ENCODE data around the gene FABP3. TPM values are rescaled to one million over a fixed set of nuclear protein-coding genes. Genes with fewer than 3 reads are reported as not detected.

Gene FABP3
- total and polyA plus RNA-seq, 2 of the 8 experiments (the other 6 are each of a cell fraction or from before 2014, with no cell fraction given): 34.8 to 43.9 TPM

DNA sequence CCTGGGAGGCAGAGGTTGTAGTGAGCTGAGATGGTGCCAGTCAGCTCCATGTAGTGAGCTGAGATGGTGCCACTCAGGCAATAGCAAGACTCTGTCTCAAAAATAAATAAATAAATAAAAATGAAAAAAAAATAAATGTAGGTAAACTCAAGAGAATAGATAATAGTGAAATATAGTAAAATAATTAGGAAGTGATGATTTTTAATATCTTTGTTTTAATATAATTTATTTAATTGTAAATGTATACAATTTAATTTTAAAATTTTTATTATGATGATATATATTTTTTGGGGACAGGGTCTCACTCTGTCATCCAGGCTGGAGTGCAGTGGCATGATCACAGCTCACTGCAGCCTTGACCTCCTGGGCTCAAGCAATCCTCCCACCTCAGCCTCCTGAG is 20.6 kb upstream of the FABP3 start:
- Histone ChIP-seq H3K9me3 (ENCODE audit: insufficient read depth in 2 of 2, low read depth in 1 of 2, low read length in 1 of 2) (no peaks in the 10 kb centered on the region), H2AK5ac (ENCODE audit: low read depth, low read length) (no peak overlapping the region), H4K20me1 (replicated peaks in 1 of 2; ENCODE audit: control insufficient read depth in 1 of 2, insufficient read depth in 2 of 2, low read length in 2 of 2) (no peaks in the 10 kb centered on the region), H3K27ac (ENCODE audit: low read depth, low read length) (no peak overlapping the region), H3K79me1 (ENCODE audit: low read depth, low read length) (no peaks in the 10 kb centered on the region), H3K36me3 (ENCODE audit: control insufficient read depth in 2 of 4, insufficient read depth in 4 of 4, low read length in 3 of 4) (no peaks in the 10 kb centered on the region), H3K9ac (replicated peaks in 1 of 4; ENCODE audit: extremely low read depth in 1 of 4, low read depth in 3 of 4, low read length in 3 of 4) (no peak overlapping the region), H2BK12ac (ENCODE audit: low read depth, low read length) (no peak overlapping the region), H3K27me3 (replicated peaks in 1 of 4; ENCODE audit: control insufficient read depth in 3 of 4, extremely low read depth in 1 of 4, insufficient read depth in 3 of 4, low read length in 3 of 4) (no peaks in the 10 kb centered on the region), H2BK15ac (ENCODE audit: low read length) (no peak overlapping the region), H3K4ac (replicated peaks; ENCODE audit: insufficient read length, low read depth, low read length) (no peak overlapping the region), H3K4me3 (ENCODE audit: extremely low read depth in 1 of 4, insufficient read depth in 2 of 4, low read depth in 3 of 4, low read length in 4 of 4) (no peak overlapping the region), H4K91ac (replicated peaks; ENCODE audit: insufficient read length, low read length) (no peak overlapping the region), H4K5ac (ENCODE audit: insufficient read length, low read depth, low read length) (no peak overlapping the region), H4K8ac (ENCODE audit: extremely low read depth, insufficient read depth, low read length) (no peak overlapping the region), H3K23ac (ENCODE audit: insufficient read length) (no peak overlapping the region), H3K79me2 (ENCODE audit: control insufficient read depth in 1 of 2, insufficient read depth in 2 of 2, low read length in 2 of 2) (no peaks in the 10 kb centered on the region), H2BK20ac (ENCODE audit: low read length) (no peak overlapping the region), H2BK5ac (ENCODE audit: low read depth, low read length) (no peak overlapping the region), H3K4me1 (replicated peaks in 1 of 4; ENCODE audit: control insufficient read depth in 3 of 4, insufficient read depth in 4 of 4, low read length in 3 of 4) (peaks cover 0 to 4% (median 3%) of the 10 kb centered on the region in 4 experiments; a peak in 4 of 7 replicates), H3K56ac (replicated peaks; ENCODE audit: insufficient read length, low read depth, low read length) (no peak overlapping the region), H3K23me2 (ENCODE audit: low read depth, low read length) (no peaks in the 10 kb centered on the region), H2BK120ac (replicated peaks; ENCODE audit: low read depth, low read length) (no peak overlapping the region), H3K4me2 (ENCODE audit: insufficient read depth in 1 of 2, low read depth in 2 of 2, low read length in 2 of 2) (no peak overlapping the region), H3K18ac (ENCODE audit: extremely low read depth, low read length) (no peak overlapping the region), H2AFZ (ENCODE audit: low read length) (no peak overlapping the region), H3K14ac (ENCODE audit: insufficient read length) (no peak overlapping the region)
- TF ChIP-seq EP300 (IDR thresholded peaks at IDR 0.05; ENCODE audit: borderline replicate concordance in 1 of 2, low read depth in 2 of 2, low read length in 2 of 2) (no peak), HDAC6 (IDR thresholded peaks at IDR 0.05; ENCODE audit: low read depth, low read length) (no peak), RXRA (IDR thresholded peaks at IDR 0.05; ENCODE audit: insufficient read depth, low read depth, low read length) (no peak), GABPA (IDR thresholded peaks at IDR 0.05; ENCODE audit: borderline replicate concordance, insufficient read depth, low read length) (no peak), CBX8 (IDR thresholded peaks at IDR 0.05; ENCODE audit: borderline replicate concordance, low read depth, low read length) (no peak)
- POLR2A ChIA-PET (ENCODE audit: partially characterized antibody): interaction anchor here (0.9 to 1.7 kb wide), 2 partner anchors 14 to 32 kb away, joined by 3 to 9 read pairs; no protein-coding TSS in a partner anchor
- FAIRE-seq (no peak), DNase-seq (ENCODE audit: low read depth in 1 of 2, low spot score in 2 of 2) (no peak)
- CTCF ChIA-PET (ENCODE audit: partially characterized antibody): interaction anchor here (0.9 to 11.8 kb wide), 10 partner anchors 9 to 244 kb away, joined by 3 to 415 read pairs (median 16); partner anchors contain the start of genes FABP3 and SERINC2

All from H1 (cell line).